HG02970 (cell line): Measurements from ENCODE around the gene TP53.

Source experiments
- ATAC-seq: cut with Tn5 transposase; IDR thresholded peaks from one replicate; pipeline ENCODE4 v1.9.1; 2021; ENCODE audit warnings: mild to moderate bottlenecking, moderate library complexity, moderate number of reproducible peaks; ENCODE audit not compliant: unreplicated experiment, low FRiP score

The TP53 gene

GRCh38 chr17:7687072-7687907, at the start of gene TP53:
Gene TP53, minus strand, starts transcription at chr17:7687490. Its CDS starts 10,896 bp downstream, at chr17:7676594.
- peak; percentile 30 for ATAC-seq

DNA sequence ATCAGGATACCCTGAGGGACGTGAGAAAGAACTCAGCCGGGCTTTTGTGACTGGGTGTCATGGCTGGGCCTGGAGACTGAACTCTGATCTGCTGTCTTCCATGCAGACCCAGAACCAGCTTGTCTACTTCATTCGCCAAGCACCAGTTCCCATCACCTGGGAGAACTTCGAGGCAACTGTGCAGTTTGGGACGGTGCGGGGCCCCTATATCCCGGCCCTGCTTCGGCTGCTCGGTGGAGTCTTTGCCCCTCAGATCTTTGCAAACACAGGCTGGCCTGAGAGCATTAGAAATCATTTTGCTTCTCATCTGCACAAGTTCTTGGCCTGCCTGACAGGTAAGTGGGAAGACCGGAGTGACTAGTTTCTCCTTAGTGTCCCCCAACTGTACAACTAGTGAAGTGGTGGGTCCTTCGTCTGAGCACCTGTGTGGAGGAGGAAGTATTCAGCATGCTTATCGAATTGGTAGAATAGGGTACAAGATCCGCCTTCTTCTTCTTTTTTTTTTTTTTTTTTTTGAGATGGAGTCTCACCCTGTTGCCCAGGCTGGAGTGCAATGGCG, 45.8 kb upstream of the TP53 start:
- no peak for ATAC-seq

DNA sequence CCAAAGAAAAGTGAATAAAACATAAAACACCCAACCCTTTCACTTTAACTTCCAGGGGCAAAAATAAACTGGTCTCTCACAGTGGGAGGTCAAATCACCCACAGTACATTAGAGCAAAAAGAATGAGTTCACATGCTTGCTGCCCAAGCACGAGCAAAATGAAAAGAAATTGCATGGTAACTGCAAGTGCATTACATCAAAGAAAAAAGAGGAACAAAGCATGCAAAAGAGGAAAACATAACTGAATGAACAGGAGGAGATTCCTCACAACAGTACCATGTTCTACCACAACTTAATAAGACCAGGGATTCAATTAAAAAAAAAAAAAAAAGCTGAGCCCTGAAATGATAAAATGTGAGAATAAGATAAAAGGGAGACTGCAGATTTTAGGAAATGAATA, 42.5 kb upstream of the TP53 start:
- no peak for ATAC-seq

- ATAC-seq: no peak
These were observed 40.6 kb upstream of the TP53 start for GRCh38 chr17:7727886-7728285.

DNA sequence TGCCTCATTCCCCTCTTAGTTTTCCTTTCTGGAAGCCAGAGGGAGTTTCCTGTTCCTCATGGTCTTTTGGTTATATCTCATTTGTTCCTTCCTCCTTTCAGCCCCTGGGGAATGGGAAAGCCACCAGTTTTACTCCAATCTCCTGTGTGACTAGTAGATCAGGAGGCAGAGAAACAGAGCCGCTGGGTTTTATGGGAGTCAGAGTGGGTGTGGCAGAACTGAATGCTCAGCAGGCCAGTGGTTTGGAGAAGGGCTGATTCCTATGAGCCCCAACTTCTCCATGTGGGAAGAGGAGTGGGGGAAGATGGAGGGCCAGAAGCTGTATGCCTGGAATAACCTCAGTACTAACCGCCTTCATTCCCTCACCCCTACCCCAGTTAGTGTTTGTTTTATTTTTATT, 34.3 kb upstream of the TP53 start:
- ATAC-seq: no peak

GRCh38 chr17:7720125-7720524, 32.8 kb upstream of the TP53 start:
- no peak for ATAC-seq

DNA sequence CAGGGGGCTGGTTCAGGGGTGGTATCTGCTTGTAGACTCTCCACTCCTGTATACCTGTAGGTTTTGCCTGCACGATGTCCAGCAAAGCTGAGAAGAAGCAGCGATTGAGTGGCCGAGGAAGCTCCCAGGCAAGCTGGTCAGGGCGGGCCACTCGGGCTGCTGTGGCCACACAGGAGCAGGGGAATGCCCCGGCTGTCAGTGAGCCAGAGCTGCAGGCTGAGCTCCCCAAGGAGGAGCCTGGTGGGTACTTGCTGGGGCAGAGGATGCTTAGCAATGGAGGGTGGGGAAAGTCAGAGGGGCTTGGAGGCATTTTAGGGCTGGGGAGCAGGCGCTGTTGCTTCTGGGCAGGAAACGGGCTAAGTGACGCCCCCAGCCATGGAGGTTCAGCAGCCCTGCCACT, 32.4 kb upstream of the TP53 start:
- no peak for ATAC-seq

DNA sequence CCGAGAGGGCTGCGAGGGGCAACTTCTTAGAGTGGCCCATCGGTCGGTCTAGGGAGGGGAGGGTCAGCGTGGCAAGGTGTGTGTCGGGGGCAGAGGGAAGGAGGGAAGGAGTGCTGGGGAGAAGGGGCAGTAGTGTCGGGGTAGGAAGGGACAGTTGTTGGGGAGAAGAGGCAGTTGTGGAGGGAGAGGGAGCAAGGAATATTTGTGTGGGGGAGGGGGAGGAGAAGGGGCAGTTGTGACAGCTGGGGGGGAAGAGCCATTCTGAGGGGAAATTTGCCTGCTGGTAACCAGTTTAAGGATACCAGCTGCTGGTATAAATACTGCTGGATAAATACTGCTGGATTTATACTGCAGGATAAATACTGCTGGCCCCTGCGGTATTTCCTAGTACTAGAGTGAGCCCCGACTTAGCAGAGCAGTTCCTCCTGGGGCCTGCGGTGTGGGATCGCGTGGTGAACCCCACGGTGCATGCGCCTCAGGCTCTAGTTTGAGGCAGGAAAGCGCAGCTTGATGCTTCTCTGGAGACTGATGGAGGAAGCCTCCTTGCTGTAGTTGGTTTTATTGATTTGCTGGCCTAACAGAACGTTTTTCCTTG, 30.6 kb upstream of the TP53 start:
- ATAC-seq: no peak

DNA sequence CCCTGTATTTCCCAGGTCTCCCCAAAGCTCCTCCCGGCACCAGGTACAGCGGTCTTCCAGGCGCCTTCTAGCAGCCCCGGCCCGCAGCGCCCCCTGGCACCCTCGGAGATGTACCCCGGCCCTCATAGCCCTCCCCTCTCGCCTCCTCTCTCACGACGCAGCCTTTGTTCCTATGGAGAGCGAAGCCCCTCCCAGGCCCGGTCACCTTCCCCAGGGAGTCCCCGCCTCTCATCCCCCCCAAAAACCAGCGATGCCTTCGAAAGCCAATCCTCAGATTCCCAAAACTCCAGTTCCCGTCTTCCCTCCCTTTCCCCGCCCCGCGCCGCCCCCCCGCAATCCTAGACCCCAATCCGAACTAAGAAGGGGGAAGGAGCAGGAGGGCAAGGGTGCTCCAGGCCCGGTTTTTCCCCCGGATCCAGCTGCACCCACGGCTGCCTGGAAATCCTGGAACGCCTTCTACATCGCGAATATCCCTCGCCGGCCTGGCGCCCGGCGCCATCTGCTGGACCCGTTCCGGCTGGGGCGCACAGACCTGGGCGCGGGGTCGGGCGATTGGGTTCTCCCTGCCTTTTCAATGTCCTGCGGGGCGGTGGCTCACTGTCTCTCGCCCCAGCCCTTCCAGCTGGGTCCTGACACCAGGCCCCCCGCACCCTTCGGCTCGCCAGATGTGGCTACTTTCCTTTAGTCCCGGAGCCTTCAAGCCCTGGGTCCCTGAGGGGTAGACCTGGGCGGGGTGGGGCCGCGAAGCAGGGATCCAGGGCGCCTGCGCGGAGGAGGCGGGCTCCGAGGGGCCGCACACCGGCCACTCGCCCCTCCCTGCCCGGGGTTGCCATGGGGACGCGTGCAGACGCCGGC, 29.8 kb upstream of the TP53 start, which contains the start of gene DNAH2:
DNAH2 (plus strand) TSS at position 844 of the 855 bp plus-strand sequence. CDS start 1,991 bp downstream, outside the sequence.
- ATAC-seq: no peak

DNA sequence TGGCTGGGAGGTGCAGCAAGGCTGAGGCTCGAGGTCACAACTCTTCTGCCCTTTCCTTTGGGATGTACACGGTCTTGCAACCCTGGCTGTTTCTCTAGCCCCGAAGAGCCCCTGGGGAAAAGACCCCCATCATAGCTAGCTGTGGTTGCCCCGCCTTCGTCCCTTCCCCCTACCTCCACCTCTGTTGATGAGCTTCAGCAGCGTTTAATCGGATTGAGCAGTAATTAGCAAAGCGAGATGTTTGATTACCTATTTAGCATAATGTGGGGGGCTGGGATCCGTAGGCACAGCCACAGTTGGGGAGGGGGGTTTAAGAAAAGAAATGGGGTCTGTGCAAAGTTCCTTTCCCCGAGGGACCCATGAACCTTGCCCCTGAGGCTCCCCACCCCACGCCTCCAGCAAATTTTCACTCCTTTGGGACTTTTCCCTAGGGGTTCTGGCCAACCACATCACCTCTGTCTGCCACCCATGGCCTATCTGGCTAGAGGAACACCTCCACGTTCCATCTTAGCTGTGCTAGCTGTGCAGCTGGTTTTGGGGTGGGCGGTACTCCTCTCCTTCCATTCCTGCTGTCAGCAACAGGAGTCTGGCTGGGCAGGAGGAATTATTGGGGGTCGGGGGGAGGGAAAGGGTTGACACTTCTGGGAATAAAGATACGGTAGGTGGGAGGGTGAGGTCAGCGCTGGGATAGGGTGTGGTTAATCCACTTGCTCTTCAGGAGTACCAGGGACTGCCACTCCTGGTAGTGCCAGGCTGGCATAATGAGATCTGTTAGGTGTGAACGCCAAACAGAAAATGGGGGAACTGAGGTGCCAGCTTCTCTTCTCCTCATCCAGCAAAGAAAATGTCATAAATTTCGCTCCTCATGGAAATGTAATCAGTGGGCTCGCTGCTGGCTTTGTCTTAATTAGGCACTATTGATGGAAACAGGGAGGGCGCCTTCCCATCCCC, 28.9 kb upstream of the TP53 start:
- ATAC-seq: no peak

DNA sequence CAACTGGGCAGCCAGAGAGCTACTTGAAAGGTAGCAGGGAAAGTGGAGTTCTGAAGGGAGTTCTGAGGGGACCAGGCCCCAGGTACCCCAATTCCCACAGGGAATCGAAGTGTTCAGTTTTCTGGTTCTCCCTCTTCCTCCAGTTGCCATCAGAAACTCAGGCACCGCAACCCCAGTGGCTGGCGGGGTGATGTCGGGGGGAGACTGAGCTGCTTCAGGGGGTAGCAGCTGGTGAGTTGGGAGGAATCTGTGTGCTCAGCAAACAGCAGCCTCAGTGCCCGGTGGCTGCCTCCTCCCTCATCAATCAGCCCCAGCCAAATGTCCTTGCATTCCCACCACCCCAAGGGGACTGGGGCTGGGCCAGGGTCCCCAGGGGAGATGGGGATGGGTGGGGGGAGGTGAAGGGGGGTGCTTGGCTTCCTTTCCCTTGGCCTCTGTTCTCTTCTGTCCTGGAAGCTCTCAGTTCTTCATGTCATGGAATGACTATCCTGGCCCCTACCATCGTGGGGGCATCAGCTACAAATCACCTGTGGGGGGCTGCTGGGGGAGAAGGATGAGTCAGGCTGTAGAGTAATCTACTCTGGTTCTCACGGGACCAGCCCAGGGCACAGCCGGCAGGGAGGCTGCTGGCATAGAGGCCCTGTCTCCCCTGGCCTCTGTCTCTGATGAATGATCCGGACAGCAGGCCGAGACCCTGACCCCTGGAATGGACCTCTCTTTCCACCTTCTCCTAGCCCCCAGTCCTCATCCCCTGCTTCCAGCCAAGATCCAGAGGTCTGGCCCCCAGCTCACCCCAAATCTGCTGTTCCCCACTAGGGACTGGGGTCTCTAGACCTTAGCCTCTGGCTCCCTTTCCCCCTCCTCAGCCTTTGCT, 27.7 kb upstream of the TP53 start:
- ATAC-seq: no peak

GRCh38 chr17:7713782-7714181, 26.5 kb upstream of the TP53 start:
- ATAC-seq: no peak

DNA sequence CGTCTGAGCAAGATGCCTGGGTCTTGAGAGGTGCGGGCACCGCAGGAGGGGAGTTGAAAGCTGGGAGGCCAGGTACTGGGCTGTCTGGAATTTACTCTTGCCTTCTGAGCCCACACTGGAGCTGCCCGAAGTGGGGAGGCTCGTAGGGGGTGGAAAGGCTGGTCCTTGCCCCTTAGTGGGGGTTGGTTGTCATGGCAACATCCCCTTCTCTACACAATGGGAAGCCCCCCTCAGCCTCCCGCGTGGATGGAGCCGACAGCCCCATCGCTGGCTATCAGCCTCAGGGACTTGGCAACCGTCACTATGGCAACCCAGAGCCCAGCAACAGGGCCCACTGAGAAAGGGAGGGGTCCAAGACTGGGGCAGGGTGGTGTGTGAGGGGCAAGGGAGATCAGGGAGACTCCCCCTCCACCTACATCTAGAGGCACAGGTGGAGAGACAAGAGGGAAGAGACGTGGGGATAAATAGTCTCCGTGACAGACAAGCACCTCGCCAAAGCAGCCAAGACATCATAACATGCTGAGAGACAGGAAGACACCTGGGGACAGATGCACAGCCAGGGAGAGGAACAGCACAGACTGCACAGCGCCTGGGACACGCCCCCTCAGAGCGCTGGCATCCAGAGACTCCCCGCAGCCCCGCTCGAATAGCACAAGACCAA, 25.0 kb upstream of the TP53 start:
- no peak for ATAC-seq

DNA sequence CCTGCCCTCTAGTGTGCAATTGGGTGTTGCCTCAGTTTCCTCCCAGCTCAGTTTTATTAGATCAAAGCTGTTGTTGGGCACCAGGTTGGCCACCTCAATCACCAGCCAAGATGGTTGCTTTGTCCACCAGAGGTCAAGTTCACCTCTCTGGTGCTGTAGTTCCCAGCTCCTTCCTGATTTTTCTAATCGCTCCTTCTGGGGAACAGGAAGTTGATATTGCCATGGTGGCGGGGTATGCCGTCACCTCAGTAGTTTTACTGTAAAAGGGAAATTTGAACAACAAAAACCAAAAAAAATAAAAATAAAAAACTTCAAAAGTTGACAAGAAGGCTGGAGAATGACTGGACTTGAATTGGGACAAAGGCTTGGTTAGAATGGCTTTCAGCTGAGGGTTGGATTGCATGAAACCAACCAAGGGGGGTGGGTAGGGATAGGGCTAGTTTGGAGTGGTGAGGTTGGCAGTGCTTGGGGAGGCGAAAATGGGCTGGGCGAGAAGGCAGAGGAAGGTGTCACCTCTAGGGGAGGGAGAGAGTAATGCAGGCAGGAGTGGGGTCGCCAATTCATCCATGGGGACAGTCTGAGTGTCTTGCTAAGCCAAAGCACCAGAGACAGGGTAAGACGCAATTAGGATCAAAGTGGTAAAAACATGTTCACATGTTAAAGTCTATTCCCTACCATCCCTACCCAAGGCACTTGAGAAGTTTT, 23.9 kb upstream of the TP53 start:
- ATAC-seq: no peak

GRCh38 chr17:7710301-7710700, 23.0 kb upstream of the TP53 start:
- ATAC-seq: no peak

GRCh38 chr17:7709031-7709430, 21.7 kb upstream of the TP53 start:
- ATAC-seq: no peak

GRCh38 chr17:7707858-7708750, 20.8 kb upstream of the TP53 start:
- ATAC-seq: no peak
